Measurements from ENCODE around the gene GEMIN4. TPM values are rescaled to one million over a fixed set of nuclear protein-coding genes. Genes with fewer than 3 reads are reported as not detected.
"Not testable (repeated sequence)": the region's sequence is repeated elsewhere in the genome, so short reads cannot be mapped to it uniquely, and the experiment has no call there.

The GEMIN4 gene
- total RNA-seq, 1 donor from 2014 or later = 12.6 TPM

DNA sequence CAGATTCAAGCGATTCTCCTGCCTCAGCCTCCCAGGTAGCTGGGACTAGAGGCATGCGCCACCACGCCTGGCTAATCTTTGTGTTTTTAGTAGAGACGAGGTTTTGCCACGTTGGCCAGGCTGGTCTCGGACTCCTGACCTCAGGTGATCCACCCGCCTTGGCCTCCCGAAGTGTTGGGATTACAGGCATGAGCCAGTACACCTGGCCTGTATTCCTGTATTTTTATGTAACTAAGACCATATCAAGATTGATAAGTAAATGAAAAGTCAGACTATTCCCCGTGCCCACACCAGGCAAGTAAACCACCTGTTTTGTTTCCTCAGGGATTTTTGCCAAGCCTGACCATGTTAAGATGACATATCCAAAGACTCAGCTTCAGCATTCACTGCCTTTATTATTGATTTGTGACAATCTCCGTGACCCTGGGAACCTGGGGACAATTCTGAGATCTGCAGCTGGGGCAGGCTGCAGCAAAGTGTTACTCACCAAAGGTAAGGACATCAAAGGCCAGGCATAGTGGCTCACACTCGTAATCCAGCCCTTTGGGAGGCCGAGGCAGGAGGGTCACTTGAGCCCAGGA lies 35.7 kb upstream of the GEMIN4 start:
- no peak overlapping the region for H3K4me3 Mint-ChIP-seq (ENCODE audit: unreplicated experiment)
- H3K36me3 Mint-ChIP-seq (ENCODE audit: low read depth) = peaks cover 2% of the 10 kb centered on the region
- DNase-seq (ENCODE audit: low spot score) = no peak
- peaks cover 18% of the 10 kb centered on the region for H3K4me1 Mint-ChIP-seq (ENCODE audit: low read depth)
- no peaks in the 10 kb centered on the region for H3K9me3 Mint-ChIP-seq (ENCODE audit: low read depth)
- H3K27me3 Mint-ChIP-seq (ENCODE audit: low read depth) = no peaks in the 10 kb centered on the region
- no peak for TF ChIP-seq CTCF (IDR thresholded peaks at IDR 0.05)
- no peak overlapping the region for H3K27ac Mint-ChIP-seq (ENCODE audit: unreplicated experiment)

DNA sequence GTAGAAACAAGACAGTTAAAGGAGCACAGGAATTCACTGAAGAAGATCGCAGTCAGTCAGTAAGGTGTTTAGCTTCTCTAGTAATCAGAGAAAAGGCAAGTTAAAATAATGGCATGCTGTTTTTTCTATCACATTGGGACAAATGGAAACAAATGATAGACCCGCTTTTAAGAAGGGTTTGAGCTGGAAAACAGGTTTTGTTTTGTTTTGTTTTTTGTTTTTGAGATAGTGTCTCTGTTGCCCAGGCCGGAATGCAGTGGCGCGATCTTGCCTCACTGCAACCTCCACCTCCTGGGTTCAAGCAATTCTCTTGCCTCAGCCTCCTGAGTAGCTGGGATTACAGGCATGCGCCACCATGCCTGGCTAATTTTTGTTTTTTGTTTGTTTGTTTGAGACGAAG lies 33.8 kb upstream of the GEMIN4 start:
- H3K36me3 Mint-ChIP-seq (ENCODE audit: low read depth); DNase-seq (ENCODE audit: low spot score); H3K9me3 Mint-ChIP-seq (ENCODE audit: low read depth); H3K27me3 Mint-ChIP-seq (ENCODE audit: low read depth); H3K4me3 Mint-ChIP-seq (ENCODE audit: unreplicated experiment); H3K27ac Mint-ChIP-seq (ENCODE audit: unreplicated experiment): not testable (repeated sequence)
- peaks cover 26% of the 10 kb centered on the region for H3K4me1 Mint-ChIP-seq (ENCODE audit: low read depth)

DNA sequence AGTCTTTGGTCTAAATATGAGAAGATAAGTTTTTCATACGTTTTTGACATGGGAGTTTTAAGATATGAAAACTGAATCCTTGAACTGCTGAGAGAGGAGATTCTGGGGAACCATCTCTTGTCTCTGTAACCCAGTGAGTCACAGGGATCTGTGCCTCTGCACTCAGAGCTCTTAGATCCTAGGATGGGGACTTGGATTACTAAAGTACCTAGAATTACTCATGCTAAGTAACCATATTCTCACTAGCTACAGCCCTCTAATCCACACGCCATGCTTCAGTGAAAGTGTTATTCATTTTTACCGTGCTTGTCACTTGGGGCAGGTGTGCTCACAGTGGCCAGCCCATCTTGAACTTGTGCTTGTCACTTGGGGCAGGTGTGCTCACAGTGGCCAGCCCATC lies 32.1 kb upstream of the GEMIN4 start:
- TF ChIP-seq CTCF (IDR thresholded peaks at IDR 0.05) = no peak
- no peak for DNase-seq (ENCODE audit: low spot score)
- Mint-ChIP-seq H3K4me1 (ENCODE audit: low read depth) (peaks cover 26% of the 10 kb centered on the region), H3K27me3 (ENCODE audit: low read depth) (no peaks in the 10 kb centered on the region), H3K9me3 (ENCODE audit: low read depth) (no peaks in the 10 kb centered on the region), H3K4me3 (ENCODE audit: unreplicated experiment) (peak overlapping the region; percentile 15), H3K27ac (ENCODE audit: unreplicated experiment) (no peak overlapping the region), H3K36me3 (ENCODE audit: low read depth) (no peaks in the 10 kb centered on the region)

DNA sequence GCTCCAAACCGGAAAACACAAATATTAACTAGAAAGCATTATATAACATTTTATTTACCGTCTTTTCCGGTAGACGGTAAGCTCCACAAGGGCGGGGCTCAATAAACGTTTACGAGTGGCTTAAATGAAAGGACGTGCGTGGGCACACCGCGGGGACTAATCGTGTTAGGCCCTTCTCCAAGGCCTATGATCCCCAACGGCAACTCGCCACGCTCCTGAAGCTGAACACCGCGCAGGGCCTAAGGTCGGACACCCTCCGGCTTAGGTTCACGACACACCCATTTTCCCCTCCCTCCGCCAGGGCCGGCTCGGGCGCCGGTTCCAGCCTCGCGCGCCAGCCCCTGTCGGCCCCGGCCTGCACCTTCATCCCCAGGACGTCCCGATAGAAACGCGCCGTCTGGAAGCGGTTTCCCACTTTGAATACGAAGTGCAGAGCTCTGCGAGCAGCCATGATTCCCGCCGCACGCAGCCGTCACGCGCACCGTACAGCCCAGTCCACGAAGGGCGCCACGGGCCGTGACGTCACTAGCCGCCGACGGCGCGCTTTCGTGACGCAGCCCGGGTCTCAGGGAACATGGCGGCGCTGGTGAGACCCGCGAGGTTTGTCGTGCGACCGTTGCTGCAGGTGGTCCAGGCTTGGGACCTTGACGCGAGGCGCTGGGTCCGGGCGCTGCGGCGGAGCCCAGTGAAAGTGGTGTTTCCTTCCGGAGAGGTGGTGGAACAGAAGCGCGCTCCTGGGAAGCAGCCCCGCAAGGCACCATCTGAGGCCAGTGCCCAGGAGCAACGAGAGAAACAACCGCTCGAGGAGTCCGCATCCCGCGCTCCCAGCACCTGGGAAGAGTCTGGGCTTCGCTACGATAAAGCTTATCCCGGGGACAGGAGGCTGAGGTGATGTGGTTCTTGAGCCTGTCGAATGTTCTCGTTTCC lies 30.0 kb upstream of the GEMIN4 start, which contains the start of the genes GLOD4 and MRM3:
Gene GLOD4, minus strand, starts transcription at position 476 of the 927 bp plus-strand sequence. Its CDS starts 25 bp downstream, at position 451.
Gene MRM3, plus strand, starts transcription at position 549 of the 927 bp plus-strand sequence. Its CDS starts 26 bp downstream, at position 575.
- H3K9me3 Mint-ChIP-seq (ENCODE audit: low read depth) = no peaks in the 10 kb centered on the region

GRCh38 chr17:778096-778495 lies 26.0 kb upstream of the GEMIN4 start:
- no peak for DNase-seq (ENCODE audit: low spot score)
- H3K27ac Mint-ChIP-seq (ENCODE audit: unreplicated experiment) = no peak overlapping the region
- no peaks in the 10 kb centered on the region for H3K9me3 Mint-ChIP-seq (ENCODE audit: low read depth)
- H3K4me1 Mint-ChIP-seq (ENCODE audit: low read depth) = peaks cover 20% of the 10 kb centered on the region
- no peaks in the 10 kb centered on the region for H3K27me3 Mint-ChIP-seq (ENCODE audit: low read depth)
- TF ChIP-seq CTCF (IDR thresholded peaks at IDR 0.05) = no peak
- no peak overlapping the region for H3K4me3 Mint-ChIP-seq (ENCODE audit: unreplicated experiment)
- H3K36me3 Mint-ChIP-seq (ENCODE audit: low read depth) = peaks cover 26% of the 10 kb centered on the region

More for the DNA sequence above, 30.0 kb upstream of the GEMIN4 start, which contains the start of the genes GLOD4 and MRM3:
- peak within 1 kb of the TSS; percentile 99 for H3K27ac Mint-ChIP-seq (ENCODE audit: unreplicated experiment)
- peaks cover 26% of the 10 kb centered on the region for H3K4me1 Mint-ChIP-seq (ENCODE audit: low read depth)
- no peak for DNase-seq (ENCODE audit: low spot score)
- peaks cover 5% of the 10 kb centered on the region for H3K36me3 Mint-ChIP-seq (ENCODE audit: low read depth)
- peak within 1 kb of the TSS; percentile 97 for H3K4me3 Mint-ChIP-seq (ENCODE audit: unreplicated experiment)
- peak; percentile 54 for TF ChIP-seq CTCF (IDR thresholded peaks at IDR 0.05)
- no peaks in the 10 kb centered on the region for H3K27me3 Mint-ChIP-seq (ENCODE audit: low read depth)
